Stomach (tissue), 4 donors: Measurements from ENCODE around the gene REEP2.

Source experiments
- CTCF ChIP-seq, 7 experiments: fragments of 450-650 bp in 4 of 7; fragments of 200-600 bp in 3 of 7; sonication (generic) in 3 of 7; IDR thresholded peaks; one replicate each; pipeline ENCODE4 v1.5.1; 2016 to 2019; ENCODE audit warnings: antibody characterized with exemption in 7 of 7, control low read depth in 2 of 7, mild to moderate bottlenecking in 1 of 7
- POLR2A ChIP-seq, 4 donors: fragments of 450-650 bp; IDR thresholded peaks; one replicate each; pipeline ENCODE4 v1.6.1; 2016; ENCODE audit warnings: antibody characterized with exemption in 4 of 4, control low read depth in 2 of 4, mild to moderate bottlenecking in 1 of 4, moderate library complexity in 1 of 4
- POLR2AphosphoS5 ChIP-seq, 3 donors: sonication (generic); formaldehyde crosslinking; IDR thresholded peaks; one replicate each; pipeline ENCODE4 v1.6.1; 2016; ENCODE audit warnings: antibody characterized with exemption in 3 of 3

GRCh38 chr5:138441221-138441620 lies 2.4 kb downstream of the REEP2 start:
- no peak for TF ChIP-seq POLR2AphosphoS5 (IDR thresholded peaks at IDR 0.05)
- TF ChIP-seq CTCF (IDR thresholded peaks at IDR 0.05): no peak
- no peak for TF ChIP-seq POLR2A (IDR thresholded peaks at IDR 0.05)
